ENCODE results near the gene IL22RA1.

GRCh38 chr1:24085007-24085406 lies 57.9 kb downstream of the IL22RA1 start:
- TF ChIP-seq POLR2A (IDR thresholded peaks at IDR 0.05) = no peak
- no peak for TF ChIP-seq CTCF (IDR thresholded peaks at IDR 0.05)
